RPMI7951 (cell line): ENCODE data around the gene VPS33A. TPM values are rescaled to one million over a fixed set of nuclear protein-coding genes. Genes with fewer than 3 reads are reported as not detected.

Experiments used
- DNase-seq: peaks from one replicate; pipeline ENCODE4 v3.0.0-alpha.2; 2012; ENCODE audit warnings: low read depth
- total RNA-seq: library from RNA; depleted of rRNA; stranded (reverse); fragments of >200 nt; shearing (Covaris generic); gene quantifications from 2 replicates; pipeline ENCODE4 v1.2.3, GENCODE V29; 2014

VPS33A gene
- total RNA-seq, 1 experiment from 2014 or later: 8.4 TPM

DNA sequence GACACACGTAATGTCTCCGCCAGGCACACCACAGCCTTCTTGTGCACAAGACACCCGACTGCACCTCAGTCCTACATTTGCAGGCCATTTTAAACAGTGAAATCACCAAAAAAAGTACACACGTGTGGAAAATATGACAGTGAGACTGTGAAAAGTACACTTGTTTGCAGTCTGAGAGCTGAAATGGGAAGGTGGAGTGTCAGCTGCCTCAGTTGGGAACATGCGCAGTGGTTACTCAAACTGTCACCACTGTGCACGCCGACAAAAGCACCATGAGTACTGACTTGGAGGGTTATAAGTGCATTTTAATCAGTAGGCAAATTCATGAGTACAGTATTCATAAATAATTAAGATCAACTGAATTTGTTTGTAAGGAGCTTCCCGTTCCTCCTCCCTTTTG, 15.8 kb downstream of the VPS33A start:
- no peak for DNase-seq

DNA sequence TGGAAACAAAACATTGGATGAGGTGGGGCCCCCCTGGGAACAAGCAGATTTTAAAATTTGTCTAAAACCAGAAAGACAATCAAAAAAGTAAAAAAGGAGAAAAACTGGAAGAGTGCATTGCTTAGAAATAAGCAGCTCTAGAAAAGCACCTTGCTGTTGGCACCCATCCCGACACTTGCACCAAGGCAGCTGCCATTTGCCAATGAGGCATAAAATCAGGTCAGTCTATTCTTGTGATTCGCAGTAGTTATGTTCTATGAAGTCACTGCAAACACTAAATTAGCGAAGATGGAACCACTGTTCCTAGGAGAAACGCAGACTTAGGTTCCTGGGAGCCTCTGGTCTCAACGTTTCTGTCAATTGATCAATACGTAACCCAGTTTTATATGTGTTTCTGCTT, 16.2 kb downstream of the VPS33A start:
- no peak for DNase-seq

DNA sequence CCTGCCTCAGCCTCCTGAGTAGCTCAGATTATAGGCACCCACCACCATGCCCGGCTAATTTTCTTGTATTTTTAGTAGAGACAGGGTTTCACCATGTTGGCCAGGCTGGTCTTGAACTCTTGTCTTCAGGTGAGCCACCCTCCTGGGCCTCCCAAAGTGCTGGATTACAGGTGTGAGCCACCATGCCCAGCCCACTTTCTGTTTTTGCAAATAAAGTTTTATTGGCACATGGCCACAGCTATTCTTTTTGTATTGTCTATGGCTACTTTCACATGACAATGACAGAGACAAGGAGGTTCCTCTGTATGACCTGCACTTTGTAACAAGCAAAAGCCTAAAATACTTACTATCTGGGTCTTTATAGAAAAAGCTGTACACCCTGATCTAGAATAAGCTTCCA, 20.7 kb downstream of the VPS33A start:
- DNase-seq: no peak

DNA sequence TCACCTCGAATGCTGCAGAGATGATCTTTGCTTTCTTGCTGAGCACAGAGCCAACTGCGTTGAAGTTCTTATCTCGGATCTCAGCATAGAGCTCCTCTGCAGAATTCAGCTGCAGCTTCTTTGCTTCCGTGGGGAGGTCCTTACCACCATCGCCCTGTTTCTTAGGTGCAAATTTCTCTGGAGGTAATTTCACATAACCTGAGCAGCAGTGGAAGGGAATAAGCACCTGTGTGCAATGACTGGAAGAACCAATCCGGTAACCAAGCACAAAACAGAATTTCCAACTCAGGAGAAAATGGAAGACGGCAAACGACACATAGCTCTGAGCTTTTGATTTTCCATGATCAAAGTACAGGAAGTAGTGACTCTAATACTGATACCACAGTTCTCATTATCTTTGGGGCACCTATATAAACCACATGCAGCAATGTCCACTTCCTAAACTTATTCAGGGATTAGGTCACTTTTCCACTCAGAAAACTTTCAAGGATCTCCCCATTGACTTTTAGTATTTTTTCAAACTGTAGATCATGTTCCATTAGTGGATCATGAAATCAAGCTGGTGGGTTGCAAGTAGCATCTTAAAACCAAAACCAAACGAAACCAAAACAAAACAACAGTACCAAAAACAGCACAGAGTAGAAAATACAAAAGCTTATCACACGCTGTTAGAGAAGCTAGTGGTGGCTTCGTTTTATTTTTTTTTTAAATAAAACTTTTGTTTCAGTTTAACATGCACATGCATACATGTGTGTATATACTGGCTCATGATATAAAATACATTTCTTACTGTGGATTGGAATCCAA, 21.5 kb downstream of the VPS33A start:
- DNase-seq: no peak

DNA sequence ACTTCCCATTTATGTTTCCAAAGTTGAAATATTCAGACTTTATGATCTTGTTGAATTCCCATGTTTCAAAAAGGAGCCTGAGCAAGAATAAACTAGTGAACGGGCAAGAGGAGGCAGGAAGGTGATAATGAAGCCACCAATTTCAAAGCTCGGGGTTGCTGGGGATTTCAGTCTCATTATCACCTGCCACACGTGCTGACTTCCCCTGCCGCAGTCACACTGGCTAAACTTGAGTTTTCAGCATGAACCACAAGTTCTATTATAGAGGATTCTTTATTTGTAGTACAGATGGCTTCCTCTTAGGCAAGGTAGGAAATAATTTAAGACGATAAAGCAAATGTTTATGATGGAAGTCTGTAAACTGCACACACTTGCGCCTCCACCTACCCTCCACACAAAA, 22.3 kb downstream of the VPS33A start:
- DNase-seq: no peak

DNA sequence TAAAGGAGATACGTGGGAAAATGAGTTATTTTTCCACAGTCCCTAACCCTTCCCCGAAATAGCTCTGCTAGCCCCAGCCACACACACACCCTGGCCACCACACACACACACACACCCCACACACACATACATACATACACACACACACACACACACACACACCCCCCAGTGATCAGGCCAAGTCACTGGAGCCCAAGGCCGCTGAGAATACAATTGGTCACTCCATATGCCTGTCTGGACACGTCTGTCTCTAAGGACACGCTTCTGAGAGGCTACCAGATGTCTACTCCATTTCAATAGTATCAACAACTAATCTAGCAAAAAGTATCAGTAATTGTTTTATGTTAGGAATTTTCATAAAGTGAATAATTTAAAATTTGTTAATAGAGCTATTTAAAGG, 27.4 kb downstream of the VPS33A start:
- DNase-seq: no peak

DNA sequence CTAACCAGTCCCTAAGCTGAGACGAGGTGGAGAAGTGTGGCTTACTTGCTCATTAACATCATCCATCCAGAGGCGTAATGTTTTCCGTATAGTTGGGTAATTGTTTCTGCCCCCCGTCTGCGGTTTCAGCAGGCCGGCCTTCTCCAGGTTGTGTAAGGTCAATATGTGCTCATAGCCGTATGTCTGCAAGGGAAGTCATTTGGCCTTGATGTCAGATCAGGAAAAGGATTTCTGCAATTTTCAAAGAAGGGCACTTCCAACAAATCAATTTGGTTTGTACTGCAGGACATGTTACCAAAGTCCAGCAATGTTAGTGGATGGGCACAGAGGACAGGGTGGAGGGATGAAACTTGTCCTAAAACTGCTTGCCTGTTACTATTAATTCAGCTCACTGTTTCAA, 30.6 kb downstream of the VPS33A start:
- DNase-seq: no peak

DNA sequence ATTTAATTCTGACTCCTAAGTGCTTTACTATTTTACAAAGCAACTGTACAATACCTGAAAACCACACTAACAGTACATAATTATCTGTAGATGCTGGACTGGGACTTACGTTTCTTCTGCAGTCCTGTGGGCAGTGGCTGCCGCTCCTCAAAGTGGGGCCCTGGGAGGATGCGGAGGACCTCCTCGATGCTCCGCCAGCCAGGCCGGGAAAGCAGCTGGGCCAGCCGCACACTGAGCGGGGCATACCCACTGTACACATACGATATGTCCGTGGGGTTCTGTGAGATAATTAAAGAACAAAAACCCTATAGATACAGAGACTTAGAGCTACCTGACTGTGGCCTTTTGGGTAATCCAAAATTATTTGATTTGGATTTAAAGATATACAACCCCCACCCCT, 33.6 kb downstream of the VPS33A start:
- no peak for DNase-seq

DNA sequence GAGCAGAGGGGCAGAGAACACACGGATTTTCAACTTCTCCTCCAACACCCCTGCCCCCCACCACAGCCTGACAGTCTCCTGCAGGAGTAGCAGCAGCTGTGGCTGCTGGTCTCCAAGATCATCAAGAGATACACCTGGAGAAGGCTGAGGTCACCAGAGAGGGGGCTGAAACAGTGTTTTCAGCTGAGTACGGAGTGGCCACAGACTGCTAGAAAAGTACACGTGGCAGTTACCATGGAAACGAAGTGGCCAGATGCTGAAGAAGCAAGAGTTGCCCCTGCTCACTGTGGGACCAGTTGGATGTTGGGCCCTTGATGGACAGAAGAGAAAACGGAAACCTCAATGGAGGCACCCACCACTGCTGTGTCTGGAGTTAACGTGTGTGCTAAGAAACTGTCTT, 35.5 kb downstream of the VPS33A start:
- no peak for DNase-seq

DNA sequence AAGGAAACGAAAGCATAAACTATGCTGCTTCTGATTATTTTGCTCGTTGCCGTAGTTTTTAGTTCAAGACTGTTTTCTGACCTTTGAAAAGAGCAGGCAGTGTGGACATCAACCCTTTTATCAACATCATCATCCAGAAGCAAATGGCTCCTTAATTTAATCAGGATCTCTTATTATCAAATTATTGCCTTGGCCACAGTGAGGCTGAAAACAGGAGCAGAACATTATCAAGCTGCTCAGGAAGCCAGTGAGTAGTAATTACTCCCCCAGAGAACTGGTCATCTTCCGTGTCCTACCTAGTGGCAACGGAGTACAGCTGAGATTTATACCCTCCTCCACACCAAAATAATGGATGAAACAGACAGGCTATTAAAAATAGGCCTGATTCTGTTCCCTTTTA, 38.2 kb downstream of the VPS33A start:
- DNase-seq: no peak

DNA sequence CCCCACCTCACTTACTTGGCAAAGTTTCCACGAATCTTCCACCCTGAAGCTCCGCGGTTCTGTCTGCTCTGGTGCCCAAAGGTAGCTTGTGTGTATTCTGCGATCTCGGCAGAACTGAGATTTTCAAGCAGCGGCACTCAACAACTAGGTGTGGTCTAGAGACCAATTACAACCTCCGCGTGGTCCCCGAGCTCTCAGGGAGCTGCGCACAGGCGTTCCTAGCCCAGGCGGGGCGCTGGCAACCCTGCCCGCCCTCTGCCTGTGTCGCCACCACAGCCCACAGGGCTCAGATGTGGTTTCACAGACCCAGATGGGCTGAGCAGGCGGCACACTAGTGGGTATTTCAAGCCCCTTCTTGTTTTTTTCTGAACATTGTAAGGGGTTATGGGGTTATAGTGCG, 39.0 kb downstream of the VPS33A start:
- DNase-seq: no peak

DNA sequence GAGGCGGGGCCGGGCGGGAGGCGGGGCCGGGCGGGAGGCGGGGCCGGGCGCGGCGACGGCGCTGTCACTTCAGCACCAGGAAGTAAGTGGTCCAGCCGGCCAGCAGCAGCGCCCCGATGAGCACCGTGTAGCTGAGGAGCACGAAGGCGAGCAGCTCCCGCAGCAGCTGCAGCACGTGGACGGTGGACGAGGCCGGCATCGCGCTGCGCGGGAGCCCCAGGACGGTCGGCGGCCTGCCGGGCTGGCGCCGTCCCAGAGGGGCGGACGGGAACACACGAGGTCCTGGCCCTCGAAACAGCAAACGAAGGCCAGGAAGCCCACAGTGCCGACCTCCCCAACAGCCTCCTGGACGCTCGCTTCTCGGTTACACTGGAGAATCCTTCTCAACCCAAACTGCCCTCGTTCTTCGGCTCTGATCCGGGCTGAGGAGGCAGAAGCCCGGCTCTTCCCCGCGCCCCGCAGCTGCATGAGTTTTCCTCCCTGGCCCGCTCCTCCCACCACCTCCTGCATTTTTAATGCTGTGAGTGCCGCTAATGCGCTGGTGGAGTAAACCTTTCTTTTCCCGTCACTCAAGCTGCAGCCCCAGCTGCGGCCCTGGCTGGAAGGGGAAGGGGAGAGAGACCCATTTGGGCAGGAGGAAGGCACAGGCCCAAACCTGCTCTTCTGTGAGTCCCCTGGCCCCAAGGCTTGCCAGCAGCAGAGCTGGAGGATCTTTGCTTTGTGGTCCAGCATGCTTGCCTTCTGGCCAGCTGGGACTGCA, 39.7 kb downstream of the VPS33A start:
- no peak for DNase-seq

DNA sequence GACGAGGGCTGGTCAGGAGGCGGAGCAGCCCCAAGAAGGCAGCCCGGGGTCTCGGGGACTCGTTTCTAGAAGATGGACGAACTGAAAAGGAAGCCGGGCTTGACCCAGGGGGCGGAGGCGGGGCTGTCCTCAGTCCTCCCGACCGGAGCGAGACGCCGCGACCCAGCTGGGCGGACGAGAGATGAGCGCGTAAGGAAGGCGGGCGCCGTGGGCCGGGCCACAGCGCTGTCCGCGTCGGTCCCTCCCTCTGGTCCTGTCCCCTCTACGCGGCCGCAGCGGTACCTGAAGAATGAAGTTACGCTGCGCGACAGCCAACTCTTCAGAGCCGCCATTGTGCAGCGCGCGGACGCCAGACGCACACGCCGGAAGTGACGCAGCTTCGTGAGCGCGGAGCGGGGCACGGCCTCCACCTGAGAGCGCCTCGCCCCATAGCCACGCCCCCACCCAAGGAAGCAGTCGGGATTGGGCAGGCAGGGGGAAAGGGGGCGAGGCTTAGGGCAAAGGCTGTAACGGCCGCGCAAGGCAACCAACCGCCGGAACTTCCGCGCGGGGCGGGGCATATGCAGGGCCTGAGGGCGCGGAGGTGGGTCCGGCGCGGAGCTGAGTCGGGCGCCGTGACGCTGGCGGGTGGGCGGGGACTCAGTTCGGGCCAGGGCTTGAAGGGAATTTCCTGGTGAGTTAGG, 40.5 kb downstream of the VPS33A start, which contains the start of gene DIABLO:
Gene DIABLO (minus strand): TSS at position 370 of the 683 bp plus-strand sequence. CDS start 38 bp downstream, at position 332.
- DNase-seq: peak; percentile 97

DNA sequence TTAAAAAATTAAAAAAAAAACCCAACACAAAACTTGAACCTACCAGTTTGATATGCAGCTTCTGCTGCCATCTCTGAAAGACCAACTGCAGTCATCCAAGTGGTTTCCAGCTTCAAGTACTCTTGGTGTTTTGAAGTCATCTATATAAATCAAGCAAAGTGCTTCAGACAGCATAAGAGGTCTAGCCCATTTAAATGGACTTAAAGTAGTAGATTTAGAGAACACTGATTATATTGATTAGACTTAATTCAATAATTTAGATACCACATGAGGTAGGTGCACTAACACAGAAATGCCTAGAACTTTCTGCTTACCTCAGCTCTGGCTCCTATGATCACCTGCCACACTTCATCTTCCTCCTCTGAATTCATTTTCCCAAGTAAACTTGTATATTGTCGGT, 49.8 kb downstream of the VPS33A start:
- no peak for DNase-seq

DNA sequence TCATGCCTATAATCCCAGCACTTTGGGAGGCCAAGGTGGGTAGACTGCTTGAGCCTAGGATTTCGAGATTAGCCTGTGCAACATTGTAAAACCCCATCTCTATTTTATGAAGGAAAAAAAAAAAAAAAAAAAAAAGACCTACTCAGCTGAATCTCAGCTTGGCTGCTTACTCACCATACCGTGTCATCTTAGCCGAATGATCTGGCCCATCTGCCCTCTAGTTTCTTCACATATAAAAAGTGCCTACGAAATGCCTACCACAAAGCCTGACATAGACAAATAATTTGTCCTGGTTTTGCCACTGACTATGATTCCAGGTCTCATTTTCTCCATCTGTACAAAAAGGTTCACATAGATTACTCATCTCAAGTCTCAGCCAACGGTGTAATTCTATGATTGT, 50.5 kb downstream of the VPS33A start:
- DNase-seq: peak; percentile 35

DNA sequence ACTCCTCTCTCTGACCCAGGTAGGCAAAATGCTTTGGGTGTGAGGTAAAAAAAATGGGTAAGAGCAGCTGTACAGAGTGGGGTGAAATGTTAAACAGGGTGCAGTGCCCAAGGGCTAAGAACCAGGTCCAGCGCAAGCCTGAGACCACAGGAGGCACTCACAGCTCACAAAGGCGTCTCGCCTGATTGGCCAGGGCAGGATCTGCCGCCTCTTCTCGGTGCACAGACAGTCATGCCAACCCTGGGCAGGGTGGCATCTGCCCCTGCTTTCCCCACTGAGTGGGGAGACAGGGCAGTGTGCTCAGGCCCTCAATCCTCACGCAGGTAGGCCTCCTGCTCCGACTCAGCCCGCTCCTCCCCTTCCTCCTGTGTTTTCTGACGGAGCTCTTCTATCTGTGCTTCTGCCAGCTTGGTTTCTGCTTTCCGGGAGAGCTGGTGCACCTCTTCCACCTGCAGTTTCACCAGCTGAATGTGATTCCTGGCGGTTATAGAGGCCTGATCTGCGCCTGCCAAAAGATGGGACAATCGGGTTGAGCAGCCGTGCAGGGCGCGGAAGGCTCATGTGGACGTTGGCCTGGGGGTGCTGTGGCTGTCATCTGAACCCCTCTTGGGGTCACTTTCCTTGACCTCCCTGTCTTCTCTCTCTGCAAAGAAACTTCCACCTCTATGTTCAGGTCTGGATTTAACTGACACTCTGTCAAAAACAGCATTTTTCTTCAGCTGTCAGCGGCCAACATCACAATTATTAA, 58.0 kb downstream of the VPS33A start:
- DNase-seq: no peak

DNA sequence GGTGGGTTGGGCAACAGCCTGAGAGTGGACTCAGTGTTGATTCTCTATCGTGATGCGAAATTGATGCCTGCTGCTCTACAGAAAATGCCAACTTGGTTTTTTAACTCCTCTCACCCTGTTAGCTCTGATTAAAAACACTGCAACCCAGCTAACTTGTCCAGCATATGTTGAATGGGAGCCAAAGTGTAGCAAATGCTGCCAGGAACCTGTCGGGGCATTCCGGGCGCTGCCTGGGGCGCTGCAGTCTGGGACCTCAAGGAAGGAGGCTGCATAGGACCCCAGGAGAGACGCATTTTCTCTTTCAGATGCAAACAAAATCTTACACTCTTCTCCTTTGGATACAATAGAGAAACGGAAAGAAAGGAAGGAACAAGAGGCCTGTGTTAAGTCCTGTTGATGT, 58.9 kb downstream of the VPS33A start:
- no peak for DNase-seq

DNA sequence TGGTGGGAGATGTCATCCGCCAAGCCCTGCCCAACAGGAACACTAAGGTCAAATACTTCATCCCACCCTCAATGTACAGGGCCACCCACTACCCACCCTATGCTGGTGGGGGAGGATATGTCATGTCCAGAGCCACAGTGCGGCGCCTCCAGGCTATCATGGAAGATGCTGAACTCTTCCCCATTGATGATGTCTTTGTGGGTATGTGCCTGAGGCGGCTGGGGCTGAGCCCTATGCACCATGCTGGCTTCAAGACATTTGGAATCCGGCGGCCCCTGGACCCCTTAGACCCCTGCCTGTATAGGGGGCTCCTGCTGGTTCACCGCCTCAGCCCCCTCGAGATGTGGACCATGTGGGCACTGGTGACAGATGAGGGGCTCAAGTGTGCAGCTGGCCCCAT, 59.3 kb downstream of the VPS33A start:
- no peak for DNase-seq

DNA sequence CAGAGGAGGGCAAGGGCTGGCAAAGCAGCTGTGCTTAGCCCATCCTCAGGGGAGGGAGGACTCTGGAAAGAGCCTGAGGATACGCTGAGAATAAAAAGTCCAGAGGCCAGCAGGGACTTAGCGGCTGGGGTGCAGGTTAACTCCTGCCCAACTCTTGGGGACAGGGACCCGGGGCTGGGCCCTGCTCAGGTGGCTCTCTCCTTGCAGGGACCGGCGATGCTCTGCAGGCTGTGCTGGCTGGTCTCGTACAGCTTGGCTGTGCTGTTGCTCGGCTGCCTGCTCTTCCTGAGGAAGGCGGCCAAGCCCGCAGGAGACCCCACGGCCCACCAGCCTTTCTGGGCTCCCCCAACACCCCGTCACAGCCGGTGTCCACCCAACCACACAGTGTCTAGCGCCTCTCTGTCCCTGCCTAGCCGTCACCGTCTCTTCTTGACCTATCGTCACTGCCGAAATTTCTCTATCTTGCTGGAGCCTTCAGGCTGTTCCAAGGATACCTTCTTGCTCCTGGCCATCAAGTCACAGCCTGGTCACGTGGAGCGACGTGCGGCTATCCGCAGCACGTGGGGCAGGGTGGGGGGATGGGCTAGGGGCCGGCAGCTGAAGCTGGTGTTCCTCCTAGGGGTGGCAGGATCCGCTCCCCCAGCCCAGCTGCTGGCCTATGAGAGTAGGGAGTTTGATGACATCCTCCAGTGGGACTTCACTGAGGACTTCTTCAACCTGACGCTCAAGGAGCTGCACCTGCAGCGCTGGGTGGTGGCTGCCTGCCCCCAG, 60.0 kb downstream of the VPS33A start:
- DNase-seq: no peak

DNA sequence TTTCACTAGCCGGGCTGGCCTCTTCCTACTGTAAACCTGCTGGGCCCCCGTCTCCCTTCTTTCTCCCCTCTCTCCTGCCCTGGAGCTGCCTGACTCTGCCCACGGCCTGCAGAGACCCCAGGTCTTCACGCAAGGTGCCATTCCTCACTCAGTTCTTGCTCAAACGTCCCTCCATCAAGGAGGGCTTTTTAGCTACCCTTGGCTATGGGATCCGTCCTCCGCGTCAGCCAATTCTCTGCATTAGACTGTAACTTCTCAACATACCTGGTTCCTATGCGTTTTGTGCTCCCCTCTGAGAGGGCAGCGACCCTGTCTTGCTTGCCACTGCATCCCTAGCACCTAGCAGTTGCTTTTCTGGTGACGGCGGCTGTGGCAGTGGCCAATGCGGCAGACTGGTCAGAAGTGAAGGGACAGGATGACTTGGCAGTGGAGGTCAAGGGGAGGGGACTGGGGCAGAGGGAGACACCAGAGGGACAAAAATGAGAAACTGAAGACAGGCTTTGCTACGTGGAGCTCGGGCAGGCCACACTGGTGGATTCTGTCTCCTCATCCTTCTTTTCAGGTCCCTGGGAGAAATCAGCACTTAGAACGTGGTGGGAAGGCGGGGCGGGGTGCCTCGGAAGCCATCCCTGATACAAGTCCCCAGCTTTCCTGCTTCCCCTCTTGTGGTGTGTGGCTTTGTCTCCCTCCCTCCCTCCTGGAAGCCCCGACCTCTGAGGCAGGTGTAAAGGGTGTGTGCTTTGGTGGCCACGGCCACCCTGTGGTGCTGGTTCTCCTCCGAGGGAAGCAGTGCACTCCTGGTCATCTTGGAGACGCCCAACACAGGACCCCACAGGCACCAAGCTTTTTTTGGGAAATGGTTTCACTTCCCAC, 61.0 kb downstream of the VPS33A start:
- no peak for DNase-seq
